Esophagus muscularis mucosa (tissue), 4 donors: Measurements from ENCODE around the gene MYBBP1A.

Source experiments
- EP300 ChIP-seq: sonication (generic); formaldehyde crosslinking; IDR thresholded peaks from one replicate; pipeline ENCODE4 v1.6.1; 2017; ENCODE audit warnings: antibody characterized with exemption
- POLR2A ChIP-seq: fragments of 450-650 bp; IDR thresholded peaks from one replicate; pipeline ENCODE4 v1.6.1; 2017; ENCODE audit warnings: antibody characterized with exemption, moderate library complexity, mild to moderate bottlenecking, low read depth
- POLR2AphosphoS5 ChIP-seq, 2 donors: sonication (generic); formaldehyde crosslinking; IDR thresholded peaks; one replicate each; pipeline ENCODE4 v1.6.1; 2017; ENCODE audit warnings: antibody characterized with exemption in 2 of 2
- TF ChIP-seq, protein P1 (sequence below), 3 experiments: fragments of 200-600 bp in 2 of 3; fragments of 450-650 bp in 1 of 3; sonication (generic) in 2 of 3; IDR thresholded peaks; one replicate each; pipeline ENCODE4 v1.5.1; 2017 to 2019; ENCODE audit warnings: antibody characterized with exemption in 3 of 3, mild to moderate bottlenecking in 2 of 3, moderate library complexity in 1 of 3

DNA sequence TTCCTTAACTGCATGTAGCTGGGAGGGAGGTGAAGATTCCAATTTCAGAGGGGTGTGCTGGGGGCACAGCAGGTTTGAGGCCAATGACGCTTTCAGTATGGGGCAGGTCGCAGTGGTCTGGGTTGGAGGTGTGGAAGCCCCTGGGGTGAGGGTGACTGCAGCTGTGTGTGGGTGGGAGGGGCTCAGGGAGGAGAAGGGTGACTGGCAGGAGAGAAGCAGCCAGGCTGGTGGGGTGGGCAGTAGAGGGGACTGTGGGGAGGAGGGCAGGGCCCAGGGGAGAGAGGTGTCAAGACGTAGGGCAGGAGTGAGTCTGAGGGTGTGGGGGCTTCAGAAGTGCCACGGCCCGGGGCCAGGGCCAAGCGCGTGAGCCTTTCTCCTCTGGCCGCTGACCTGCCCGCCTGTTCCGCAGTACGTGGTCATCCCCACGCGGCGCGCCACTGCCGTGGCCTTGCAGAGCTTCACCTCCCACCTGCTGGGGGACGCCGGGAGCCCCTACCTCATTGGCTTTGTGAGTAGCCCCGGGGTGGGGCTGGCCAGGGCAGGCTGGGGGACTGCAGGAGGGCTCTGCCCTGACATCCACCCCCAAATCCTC, 19.4 kb downstream of the MYBBP1A start:
- TF ChIP-seq, protein P1, sequence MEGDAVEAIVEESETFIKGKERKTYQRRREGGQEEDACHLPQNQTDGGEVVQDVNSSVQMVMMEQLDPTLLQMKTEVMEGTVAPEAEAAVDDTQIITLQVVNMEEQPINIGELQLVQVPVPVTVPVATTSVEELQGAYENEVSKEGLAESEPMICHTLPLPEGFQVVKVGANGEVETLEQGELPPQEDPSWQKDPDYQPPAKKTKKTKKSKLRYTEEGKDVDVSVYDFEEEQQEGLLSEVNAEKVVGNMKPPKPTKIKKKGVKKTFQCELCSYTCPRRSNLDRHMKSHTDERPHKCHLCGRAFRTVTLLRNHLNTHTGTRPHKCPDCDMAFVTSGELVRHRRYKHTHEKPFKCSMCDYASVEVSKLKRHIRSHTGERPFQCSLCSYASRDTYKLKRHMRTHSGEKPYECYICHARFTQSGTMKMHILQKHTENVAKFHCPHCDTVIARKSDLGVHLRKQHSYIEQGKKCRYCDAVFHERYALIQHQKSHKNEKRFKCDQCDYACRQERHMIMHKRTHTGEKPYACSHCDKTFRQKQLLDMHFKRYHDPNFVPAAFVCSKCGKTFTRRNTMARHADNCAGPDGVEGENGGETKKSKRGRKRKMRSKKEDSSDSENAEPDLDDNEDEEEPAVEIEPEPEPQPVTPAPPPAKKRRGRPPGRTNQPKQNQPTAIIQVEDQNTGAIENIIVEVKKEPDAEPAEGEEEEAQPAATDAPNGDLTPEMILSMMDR (IDR thresholded peaks at IDR 0.05): no peak
- TF ChIP-seq EP300 (no peak), POLR2A (no peak), POLR2AphosphoS5 (IDR thresholded peaks at IDR 0.05) (no peak)
